Stimulated activated naive CD8-positive, alpha-beta T cell treated with anti-CD3 and anti-CD28 coated beads, Interleukin-15, amount 100 ng/mL, for 72 hours (primary cell): ENCODE measurements around the gene FPR1.

ENCODE experiments used
- ATAC-seq: fragments of 150-1000 bp; cut with Tn5 transposase; 2 replicates; pipeline ENCODE4 v1.10.0; 2021; ENCODE audit warnings: mild to moderate bottlenecking, moderate library complexity
- DNase-seq, 2 donors: peaks; one replicate each; pipeline ENCODE4 v3.0.0; 2021 to 2022
- H3K27ac Mint-ChIP-seq, 2 donors: one replicate each; pipeline ENCODE4 v1.8.0; 2022; ENCODE audit warnings: mild to moderate bottlenecking in 2 of 2, mixed read lengths in 2 of 2, moderate library complexity in 2 of 2
- H3K27me3 Mint-ChIP-seq: one replicate; pipeline ENCODE4 v1.8.0; 2022; ENCODE audit warnings: mixed read lengths
- H3K4me1 Mint-ChIP-seq: one replicate; pipeline ENCODE4 v1.8.0; 2022; ENCODE audit warnings: mild to moderate bottlenecking, mixed read lengths
- H3K4me3 Mint-ChIP-seq, 2 donors: one replicate each; pipeline ENCODE4 v1.8.0; 2022; ENCODE audit warnings: mild to moderate bottlenecking in 2 of 2, mixed read lengths in 2 of 2, moderate library complexity in 1 of 2
- H3K9me3 Mint-ChIP-seq, 2 donors: one replicate each; pipeline ENCODE4 v1.8.0; 2022; ENCODE audit warnings: mixed read lengths in 2 of 2

FPR1 gene

GRCh38 chr19:51708811-51709210, 42.9 kb downstream of the FPR1 start:
- peaks cover 27% of the 10 kb centered on the region for H3K4me1 Mint-ChIP-seq
- H3K27me3 Mint-ChIP-seq, result no peaks in the 10 kb centered on the region
- peaks cover 0 to 5% of the 10 kb centered on the region in 2 donors for H3K9me3 Mint-ChIP-seq
- H3K27ac Mint-ChIP-seq, result no peak overlapping the region
- DNase-seq (no peak), ATAC-seq (no peak)
- no peak overlapping the region for H3K4me3 Mint-ChIP-seq

DNA sequence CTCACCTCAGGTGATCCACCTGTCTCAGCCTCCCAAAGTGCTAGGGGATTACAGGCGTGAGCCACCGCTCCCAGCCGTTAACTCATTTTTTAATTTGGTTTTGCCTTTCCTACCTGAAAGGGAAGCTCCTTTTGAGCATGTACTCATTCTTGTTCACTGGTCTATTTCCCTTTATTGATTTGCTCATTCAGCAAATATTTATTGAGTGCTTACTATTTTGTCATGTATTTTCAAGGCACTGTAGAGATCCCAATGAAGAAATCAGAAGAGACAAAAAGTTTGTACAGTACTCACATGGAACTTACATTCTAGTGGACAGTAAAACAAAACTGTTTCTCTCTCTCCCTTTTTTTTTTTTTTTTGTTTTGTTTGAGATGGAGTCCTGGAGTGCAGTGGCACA, 44.8 kb downstream of the FPR1 start:
- H3K4me1 Mint-ChIP-seq, result peaks cover 46% of the 10 kb centered on the region
- DNase-seq, result no peak
- H3K27me3 Mint-ChIP-seq, result peaks cover 18% of the 10 kb centered on the region
- no peak overlapping the region for H3K27ac Mint-ChIP-seq
- ATAC-seq, result no peak
- peaks cover 0 to 5% of the 10 kb centered on the region in 2 donors for H3K9me3 Mint-ChIP-seq
- H3K4me3 Mint-ChIP-seq, result no peak overlapping the region

GRCh38 chr19:51706296-51706695, 45.4 kb downstream of the FPR1 start:
- Mint-ChIP-seq H3K9me3 (peaks cover 0 to 5% of the 10 kb centered on the region in 2 donors), H3K4me3 (peak overlapping the region; percentile 2 to 54), H3K27ac (peak overlapping the region; percentile 80 to 87), H3K4me1 (peaks cover 46% of the 10 kb centered on the region), H3K27me3 (peaks cover 18% of the 10 kb centered on the region)
- ATAC-seq (no peak), DNase-seq (no peak)

GRCh38 chr19:51704626-51705025, 47.1 kb downstream of the FPR1 start:
- ATAC-seq (no peak), DNase-seq (no peak)
- H3K9me3 Mint-ChIP-seq, result no peaks in the 10 kb centered on the region
- H3K4me3 Mint-ChIP-seq, result peak overlapping the region; percentile 87 to 91
- H3K27ac Mint-ChIP-seq, result peak overlapping the region; percentile 98
- H3K4me1 Mint-ChIP-seq, result peaks cover 46% of the 10 kb centered on the region
- peaks cover 18% of the 10 kb centered on the region for H3K27me3 Mint-ChIP-seq

- DNase-seq (peak; percentile 96), ATAC-seq (peak; percentile 97)
- peak overlapping the region; percentile 98 for H3K27ac Mint-ChIP-seq
- peak overlapping the region; percentile 87 to 91 for H3K4me3 Mint-ChIP-seq
- H3K27me3 Mint-ChIP-seq, result peaks cover 18% of the 10 kb centered on the region
- H3K9me3 Mint-ChIP-seq, result no peaks in the 10 kb centered on the region
- peaks cover 46% of the 10 kb centered on the region for H3K4me1 Mint-ChIP-seq
Observed at GRCh38 chr19:51703575-51704515, 47.8 kb downstream of the FPR1 start.

DNA sequence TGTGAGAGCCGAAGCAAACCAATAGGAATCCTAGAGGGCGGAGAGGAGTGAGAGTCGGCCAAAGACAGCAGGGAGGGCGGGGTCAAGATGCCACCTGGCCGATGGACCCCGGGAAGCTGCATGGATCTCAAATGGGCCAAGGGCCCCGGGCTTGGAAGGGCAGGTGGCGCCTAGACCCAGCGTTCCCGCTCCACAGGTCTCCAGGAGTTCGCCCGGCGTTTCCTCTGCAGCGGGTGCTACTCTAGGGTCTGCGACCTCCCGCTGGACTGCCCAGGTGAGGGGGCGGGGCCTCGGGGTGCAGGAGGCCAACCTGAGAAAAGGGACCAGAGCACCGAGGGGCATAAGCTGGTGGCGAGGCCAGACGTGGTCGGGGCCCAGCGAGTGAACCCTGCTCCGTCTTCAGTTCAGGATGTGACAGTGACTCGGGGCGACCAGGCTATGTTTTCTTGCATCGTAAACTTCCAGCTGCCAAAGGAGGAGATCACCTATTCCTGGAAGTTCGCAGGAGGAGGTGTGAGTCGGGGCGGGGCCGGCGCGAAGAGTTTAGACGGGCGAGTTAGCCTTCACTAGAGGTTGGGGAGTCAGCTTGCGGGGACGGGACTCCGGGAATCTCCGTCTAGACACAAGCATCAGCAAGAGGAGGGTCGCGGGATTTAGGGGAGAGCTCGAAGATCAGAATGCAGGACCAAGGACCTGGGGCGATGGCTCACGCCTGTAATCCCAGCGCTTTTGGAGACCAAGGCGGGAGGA, 48.7 kb downstream of the FPR1 start:
- DNase-seq, result no peak
- Mint-ChIP-seq H3K27me3 (peaks cover 18% of the 10 kb centered on the region), H3K4me3 (peak overlapping the region; percentile 87 to 91), H3K4me1 (peaks cover 46% of the 10 kb centered on the region), H3K9me3 (no peaks in the 10 kb centered on the region), H3K27ac (no peak overlapping the region)
- no peak for ATAC-seq

- Mint-ChIP-seq H3K27ac (peak overlapping the region in 1 of 2 donors; percentile 57), H3K4me3 (peak overlapping the region; percentile 87 to 91), H3K27me3 (peaks cover 18% of the 10 kb centered on the region), H3K4me1 (peaks cover 46% of the 10 kb centered on the region), H3K9me3 (no peaks in the 10 kb centered on the region)
- DNase-seq, result peak; percentile 51 to 52
- no peak for ATAC-seq
Observed at GRCh38 chr19:51702103-51702824, 49.4 kb downstream of the FPR1 start.

GRCh38 chr19:51701468-51702100, 50.1 kb downstream of the FPR1 start:
- H3K4me1 Mint-ChIP-seq, result peaks cover 44% of the 10 kb centered on the region
- no peak overlapping the region for H3K4me3 Mint-ChIP-seq
- no peak for ATAC-seq
- DNase-seq, result no peak
- no peak overlapping the region for H3K27ac Mint-ChIP-seq
- H3K27me3 Mint-ChIP-seq, result peaks cover 18% of the 10 kb centered on the region
- no peaks in the 10 kb centered on the region for H3K9me3 Mint-ChIP-seq

GRCh38 chr19:51699170-51699569, 52.5 kb downstream of the FPR1 start:
- no peak for ATAC-seq
- DNase-seq, result no peak
- Mint-ChIP-seq H3K4me3 (no peak overlapping the region), H3K4me1 (peaks cover 21% of the 10 kb centered on the region), H3K9me3 (no peaks in the 10 kb centered on the region), H3K27ac (no peak overlapping the region), H3K27me3 (peaks cover 18% of the 10 kb centered on the region)

DNA sequence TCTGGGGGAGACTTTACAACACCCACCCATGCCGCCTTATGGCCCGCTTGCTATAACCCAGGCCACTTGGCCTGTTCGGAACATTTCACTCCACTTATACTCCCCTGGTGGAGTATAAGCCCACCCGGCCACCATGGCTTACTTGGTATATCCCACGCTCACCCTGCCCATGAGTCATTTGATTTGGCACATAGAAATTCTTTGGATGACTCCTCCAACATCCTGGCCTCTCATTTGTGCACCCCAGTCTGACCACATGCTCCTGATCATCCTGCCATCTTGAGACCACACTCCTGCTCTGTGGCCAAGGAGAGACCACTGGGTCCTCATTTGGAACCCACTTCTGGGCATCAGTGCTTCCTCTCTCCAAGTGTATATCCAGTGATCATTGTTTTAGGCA, 53.4 kb downstream of the FPR1 start:
- ATAC-seq (no peak), DNase-seq (no peak)
- Mint-ChIP-seq H3K9me3 (no peaks in the 10 kb centered on the region), H3K27ac (no peak overlapping the region), H3K4me1 (peaks cover 13% of the 10 kb centered on the region), H3K4me3 (no peak overlapping the region), H3K27me3 (peaks cover 14% of the 10 kb centered on the region)

GRCh38 chr19:51697169-51697776, 54.4 kb downstream of the FPR1 start:
- no peak for ATAC-seq
- Mint-ChIP-seq H3K9me3 (no peaks in the 10 kb centered on the region), H3K27me3 (peaks cover 4% of the 10 kb centered on the region), H3K27ac (no peak overlapping the region), H3K4me3 (no peak overlapping the region), H3K4me1 (peaks cover 3% of the 10 kb centered on the region)
- no peak for DNase-seq

DNA sequence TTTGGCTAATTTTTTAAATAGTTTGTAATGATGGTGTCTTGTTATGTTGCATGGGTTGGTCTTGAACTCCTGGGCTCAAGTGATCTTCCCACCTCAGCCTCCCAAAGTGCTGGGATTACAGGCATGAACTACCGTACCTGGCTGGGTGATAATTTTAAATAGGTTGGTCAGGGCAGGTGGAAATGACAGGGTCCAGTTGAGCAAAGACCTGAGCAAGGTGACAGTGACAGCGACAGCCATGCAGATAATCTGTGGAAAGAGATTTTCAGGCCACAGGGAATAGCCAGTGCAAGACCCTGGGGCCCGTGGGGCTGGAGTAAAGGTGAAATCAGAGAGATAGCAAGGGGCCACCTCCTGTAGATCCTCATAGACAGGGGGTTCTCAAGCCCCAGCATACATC, 55.1 kb downstream of the FPR1 start:
- Mint-ChIP-seq H3K9me3 (no peaks in the 10 kb centered on the region), H3K27me3 (no peaks in the 10 kb centered on the region), H3K4me3 (no peak overlapping the region), H3K27ac (no peak overlapping the region), H3K4me1 (peaks cover 6% of the 10 kb centered on the region)
- no peak for DNase-seq
- no peak for ATAC-seq
